Measurements from ENCODE around the gene VAMP2. TPM values are rescaled to one million over a fixed set of nuclear protein-coding genes. Genes with fewer than 3 reads are reported as not detected.

VAMP2 gene
- total and polyA plus RNA-seq, 9 of the 15 experiments (the other 6 are each of a cell fraction or from before 2014, with no cell fraction given): 2.3 to 31.8 (median 6.0) TPM

GRCh38 chr17:8163978-8164814 is 1.4 kb upstream of the VAMP2 start (continued):
- no peak for TF ChIP-seq NKRF (IDR thresholded peaks at IDR 0.05; ENCODE audit: borderline replicate concordance)
- TF ChIP-seq SMARCE1 (IDR thresholded peaks at IDR 0.05): peak; percentile 36; the same call in 1 of the 2 replicates
- TF ChIP-seq THRB (CRISPR knock-in tag; conservative IDR thresholded peaks at IDR 0.05): no peak
- TF ChIP-seq MAFK (IDR thresholded peaks at IDR 0.05; ENCODE audit: low read length): no peak
- TF ChIP-seq ZKSCAN1 (IDR thresholded peaks at IDR 0.05; ENCODE audit: low read depth, low read length): no peak
- TF ChIP-seq SIN3A (IDR thresholded peaks at IDR 0.05; ENCODE audit: borderline replicate concordance in 2 of 2, control insufficient read depth in 1 of 2, low read depth in 2 of 2, low read length in 2 of 2): peak in 1 of 2 experiments; percentile 24; a peak in 1 of 4 replicates
- TF ChIP-seq TEAD1 (CRISPR knock-in tag; IDR thresholded peaks at IDR 0.05): peak in 1 of 2 experiments; percentile 85; a peak in 2 of 4 replicates
- TF ChIP-seq PKNOX1 (IDR thresholded peaks at IDR 0.05): peak; percentile 77
- TF ChIP-seq PYGO2 (tag; IDR thresholded peaks at IDR 0.05): no peak
- TF ChIP-seq SNIP1 (IDR thresholded peaks at IDR 0.05; ENCODE audit: low read depth): no peak
- no peak for TF ChIP-seq FOXP1 (CRISPR knock-in tag; IDR thresholded peaks at IDR 0.05)
- TF ChIP-seq ZMIZ1 (IDR thresholded peaks at IDR 0.05; ENCODE audit: low read depth in 2 of 2, low read length in 2 of 2): peak in 1 of 2 experiments; percentile 63; a peak in 2 of 4 replicates
- TF ChIP-seq NRF1 (conservative IDR thresholded peaks at IDR 0.05 in 1 of 2, IDR thresholded peaks at IDR 0.05 in 1 of 2): peak in 1 of 2 experiments; percentile 45; a peak in 2 of 4 replicates
- no peak for TF ChIP-seq MCM2 (IDR thresholded peaks at IDR 0.05; ENCODE audit: low read depth)
- TF ChIP-seq TFAP4 (CRISPR knock-in tag; IDR thresholded peaks at IDR 0.05; ENCODE audit: borderline replicate concordance): peak; percentile 97
- no peak for TF ChIP-seq ZNF124 (CRISPR knock-in tag; IDR thresholded peaks at IDR 0.05)
- no peak for TF ChIP-seq ZNF384 (IDR thresholded peaks at IDR 0.05; ENCODE audit: low read depth, low read length)
- TF ChIP-seq ZFP36 (IDR thresholded peaks at IDR 0.05; ENCODE audit: low read depth, low read length, partially characterized antibody): no peak
